ENCODE measurements around the gene RGS10. TPM values are rescaled to one million over a fixed set of nuclear protein-coding genes. Genes with fewer than 3 reads are reported as not detected.

The RGS10 gene
- total and polyA plus RNA-seq, 2 experiments from 2014 or later, result 16.8 to 26.8 TPM

DNA sequence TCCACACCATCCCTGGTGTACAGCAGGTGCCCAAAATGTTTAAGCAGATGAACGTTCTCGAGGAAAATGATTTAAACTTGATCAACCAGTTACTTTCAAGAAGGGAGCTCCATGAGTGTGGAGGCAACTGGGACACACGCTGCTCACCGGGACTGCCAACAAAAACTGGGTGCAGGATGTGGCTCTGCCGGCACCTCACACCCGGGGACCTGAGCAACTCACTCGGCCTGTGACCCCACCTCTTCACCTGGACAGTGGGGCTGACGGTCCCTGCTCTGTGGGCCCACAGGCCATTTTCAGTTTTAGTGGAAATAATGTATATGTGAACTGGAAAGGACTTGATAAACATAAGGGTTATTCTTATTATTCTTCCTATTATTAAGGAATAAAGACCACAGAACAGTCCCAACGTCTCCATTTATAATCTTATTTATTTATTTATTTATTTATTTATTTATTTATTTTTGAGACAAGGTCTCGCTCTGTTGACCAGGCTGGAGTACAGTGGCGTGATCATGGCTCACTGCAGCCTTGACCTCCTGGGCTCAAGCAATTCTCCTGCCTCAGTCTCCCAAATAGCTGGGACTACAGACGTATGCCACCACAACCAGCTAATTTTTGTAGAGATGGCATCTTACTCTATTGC is 60.6 kb downstream of the RGS10 start:
- H4K20me1 ChIP-seq (replicated peaks; ENCODE audit: insufficient read depth), result no peaks in the 10 kb centered on the region
- DNase-seq (ENCODE audit: low spot score) (no peak), ATAC-seq (no peak)
- no peaks in the 10 kb centered on the region for H3F3A ChIP-seq (replicated peaks; ENCODE audit: low read depth)
- Mint-ChIP-seq H3K9me3 (no peaks in the 10 kb centered on the region), H3K36me3 (ENCODE audit: low read depth) (no peaks in the 10 kb centered on the region), H3K27me3 (ENCODE audit: insufficient read depth, low read depth, poor library complexity) (peaks cover 53% of the 10 kb centered on the region), H3K27ac (no peak overlapping the region), H3K4me3 (no peak overlapping the region), H3K4me1 (peaks cover 20% of the 10 kb centered on the region; the same call in 2 of the 3 replicates)
- H3K27ac ChIP-seq (ENCODE audit: low read depth), result no peak overlapping the region
- H3K79me2 ChIP-seq (replicated peaks; ENCODE audit: insufficient read depth), result no peaks in the 10 kb centered on the region
- H3K4me2 ChIP-seq, result no peak overlapping the region
- H3K9me2 ChIP-seq (ENCODE audit: insufficient read depth), result no peaks in the 10 kb centered on the region
- H3K27me3 ChIP-seq (ENCODE audit: insufficient read depth), result peaks cover 33% of the 10 kb centered on the region
- no peak overlapping the region for H3K4me3 ChIP-seq
- H3K36me3 ChIP-seq (ENCODE audit: insufficient read depth), result no peaks in the 10 kb centered on the region
- H3K4me1 ChIP-seq (ENCODE audit: insufficient read depth), result peaks cover 6% of the 10 kb centered on the region; the same call in 1 of the 2 replicates
- TF ChIP-seq EZH2phosphoT487 (IDR thresholded peaks at IDR 0.05; ENCODE audit: unreplicated experiment) (no peak), NANOG (IDR thresholded peaks at IDR 0.05; ENCODE audit: borderline replicate concordance) (no peak), ZNF331 (CRISPR knock-in tag; IDR thresholded peaks at IDR 0.05; ENCODE audit: low read depth) (no peak), EZH2 (IDR thresholded peaks at IDR 0.05; ENCODE audit: low read depth, unreplicated experiment) (no peak), STAT1 (IDR thresholded peaks at IDR 0.05; ENCODE audit: unreplicated experiment) (no peak), CREB1 (CRISPR knock-in tag; IDR thresholded peaks at IDR 0.05; ENCODE audit: low read depth) (no peak), POLR2AphosphoS5 (IDR thresholded peaks at IDR 0.05; ENCODE audit: low read depth) (no peak), JUNB (IDR thresholded peaks at IDR 0.05; ENCODE audit: unreplicated experiment) (no peak), ZNF114 (CRISPR knock-in tag; IDR thresholded peaks at IDR 0.05) (no peak)
- TF ChIP-seq, protein P1, sequence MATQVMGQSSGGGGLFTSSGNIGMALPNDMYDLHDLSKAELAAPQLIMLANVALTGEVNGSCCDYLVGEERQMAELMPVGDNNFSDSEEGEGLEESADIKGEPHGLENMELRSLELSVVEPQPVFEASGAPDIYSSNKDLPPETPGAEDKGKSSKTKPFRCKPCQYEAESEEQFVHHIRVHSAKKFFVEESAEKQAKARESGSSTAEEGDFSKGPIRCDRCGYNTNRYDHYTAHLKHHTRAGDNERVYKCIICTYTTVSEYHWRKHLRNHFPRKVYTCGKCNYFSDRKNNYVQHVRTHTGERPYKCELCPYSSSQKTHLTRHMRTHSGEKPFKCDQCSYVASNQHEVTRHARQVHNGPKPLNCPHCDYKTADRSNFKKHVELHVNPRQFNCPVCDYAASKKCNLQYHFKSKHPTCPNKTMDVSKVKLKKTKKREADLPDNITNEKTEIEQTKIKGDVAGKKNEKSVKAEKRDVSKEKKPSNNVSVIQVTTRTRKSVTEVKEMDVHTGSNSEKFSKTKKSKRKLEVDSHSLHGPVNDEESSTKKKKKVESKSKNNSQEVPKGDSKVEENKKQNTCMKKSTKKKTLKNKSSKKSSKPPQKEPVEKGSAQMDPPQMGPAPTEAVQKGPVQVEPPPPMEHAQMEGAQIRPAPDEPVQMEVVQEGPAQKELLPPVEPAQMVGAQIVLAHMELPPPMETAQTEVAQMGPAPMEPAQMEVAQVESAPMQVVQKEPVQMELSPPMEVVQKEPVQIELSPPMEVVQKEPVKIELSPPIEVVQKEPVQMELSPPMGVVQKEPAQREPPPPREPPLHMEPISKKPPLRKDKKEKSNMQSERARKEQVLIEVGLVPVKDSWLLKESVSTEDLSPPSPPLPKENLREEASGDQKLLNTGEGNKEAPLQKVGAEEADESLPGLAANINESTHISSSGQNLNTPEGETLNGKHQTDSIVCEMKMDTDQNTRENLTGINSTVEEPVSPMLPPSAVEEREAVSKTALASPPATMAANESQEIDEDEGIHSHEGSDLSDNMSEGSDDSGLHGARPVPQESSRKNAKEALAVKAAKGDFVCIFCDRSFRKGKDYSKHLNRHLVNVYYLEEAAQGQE (IDR thresholded peaks at IDR 0.05; ENCODE audit: unreplicated experiment), result no peak
- TF ChIP-seq, protein P2, sequence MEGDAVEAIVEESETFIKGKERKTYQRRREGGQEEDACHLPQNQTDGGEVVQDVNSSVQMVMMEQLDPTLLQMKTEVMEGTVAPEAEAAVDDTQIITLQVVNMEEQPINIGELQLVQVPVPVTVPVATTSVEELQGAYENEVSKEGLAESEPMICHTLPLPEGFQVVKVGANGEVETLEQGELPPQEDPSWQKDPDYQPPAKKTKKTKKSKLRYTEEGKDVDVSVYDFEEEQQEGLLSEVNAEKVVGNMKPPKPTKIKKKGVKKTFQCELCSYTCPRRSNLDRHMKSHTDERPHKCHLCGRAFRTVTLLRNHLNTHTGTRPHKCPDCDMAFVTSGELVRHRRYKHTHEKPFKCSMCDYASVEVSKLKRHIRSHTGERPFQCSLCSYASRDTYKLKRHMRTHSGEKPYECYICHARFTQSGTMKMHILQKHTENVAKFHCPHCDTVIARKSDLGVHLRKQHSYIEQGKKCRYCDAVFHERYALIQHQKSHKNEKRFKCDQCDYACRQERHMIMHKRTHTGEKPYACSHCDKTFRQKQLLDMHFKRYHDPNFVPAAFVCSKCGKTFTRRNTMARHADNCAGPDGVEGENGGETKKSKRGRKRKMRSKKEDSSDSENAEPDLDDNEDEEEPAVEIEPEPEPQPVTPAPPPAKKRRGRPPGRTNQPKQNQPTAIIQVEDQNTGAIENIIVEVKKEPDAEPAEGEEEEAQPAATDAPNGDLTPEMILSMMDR (conservative IDR thresholded peaks at IDR 0.05; ENCODE audit: low read depth in 2 of 2), result no peak
- TF ChIP-seq, protein P3, sequence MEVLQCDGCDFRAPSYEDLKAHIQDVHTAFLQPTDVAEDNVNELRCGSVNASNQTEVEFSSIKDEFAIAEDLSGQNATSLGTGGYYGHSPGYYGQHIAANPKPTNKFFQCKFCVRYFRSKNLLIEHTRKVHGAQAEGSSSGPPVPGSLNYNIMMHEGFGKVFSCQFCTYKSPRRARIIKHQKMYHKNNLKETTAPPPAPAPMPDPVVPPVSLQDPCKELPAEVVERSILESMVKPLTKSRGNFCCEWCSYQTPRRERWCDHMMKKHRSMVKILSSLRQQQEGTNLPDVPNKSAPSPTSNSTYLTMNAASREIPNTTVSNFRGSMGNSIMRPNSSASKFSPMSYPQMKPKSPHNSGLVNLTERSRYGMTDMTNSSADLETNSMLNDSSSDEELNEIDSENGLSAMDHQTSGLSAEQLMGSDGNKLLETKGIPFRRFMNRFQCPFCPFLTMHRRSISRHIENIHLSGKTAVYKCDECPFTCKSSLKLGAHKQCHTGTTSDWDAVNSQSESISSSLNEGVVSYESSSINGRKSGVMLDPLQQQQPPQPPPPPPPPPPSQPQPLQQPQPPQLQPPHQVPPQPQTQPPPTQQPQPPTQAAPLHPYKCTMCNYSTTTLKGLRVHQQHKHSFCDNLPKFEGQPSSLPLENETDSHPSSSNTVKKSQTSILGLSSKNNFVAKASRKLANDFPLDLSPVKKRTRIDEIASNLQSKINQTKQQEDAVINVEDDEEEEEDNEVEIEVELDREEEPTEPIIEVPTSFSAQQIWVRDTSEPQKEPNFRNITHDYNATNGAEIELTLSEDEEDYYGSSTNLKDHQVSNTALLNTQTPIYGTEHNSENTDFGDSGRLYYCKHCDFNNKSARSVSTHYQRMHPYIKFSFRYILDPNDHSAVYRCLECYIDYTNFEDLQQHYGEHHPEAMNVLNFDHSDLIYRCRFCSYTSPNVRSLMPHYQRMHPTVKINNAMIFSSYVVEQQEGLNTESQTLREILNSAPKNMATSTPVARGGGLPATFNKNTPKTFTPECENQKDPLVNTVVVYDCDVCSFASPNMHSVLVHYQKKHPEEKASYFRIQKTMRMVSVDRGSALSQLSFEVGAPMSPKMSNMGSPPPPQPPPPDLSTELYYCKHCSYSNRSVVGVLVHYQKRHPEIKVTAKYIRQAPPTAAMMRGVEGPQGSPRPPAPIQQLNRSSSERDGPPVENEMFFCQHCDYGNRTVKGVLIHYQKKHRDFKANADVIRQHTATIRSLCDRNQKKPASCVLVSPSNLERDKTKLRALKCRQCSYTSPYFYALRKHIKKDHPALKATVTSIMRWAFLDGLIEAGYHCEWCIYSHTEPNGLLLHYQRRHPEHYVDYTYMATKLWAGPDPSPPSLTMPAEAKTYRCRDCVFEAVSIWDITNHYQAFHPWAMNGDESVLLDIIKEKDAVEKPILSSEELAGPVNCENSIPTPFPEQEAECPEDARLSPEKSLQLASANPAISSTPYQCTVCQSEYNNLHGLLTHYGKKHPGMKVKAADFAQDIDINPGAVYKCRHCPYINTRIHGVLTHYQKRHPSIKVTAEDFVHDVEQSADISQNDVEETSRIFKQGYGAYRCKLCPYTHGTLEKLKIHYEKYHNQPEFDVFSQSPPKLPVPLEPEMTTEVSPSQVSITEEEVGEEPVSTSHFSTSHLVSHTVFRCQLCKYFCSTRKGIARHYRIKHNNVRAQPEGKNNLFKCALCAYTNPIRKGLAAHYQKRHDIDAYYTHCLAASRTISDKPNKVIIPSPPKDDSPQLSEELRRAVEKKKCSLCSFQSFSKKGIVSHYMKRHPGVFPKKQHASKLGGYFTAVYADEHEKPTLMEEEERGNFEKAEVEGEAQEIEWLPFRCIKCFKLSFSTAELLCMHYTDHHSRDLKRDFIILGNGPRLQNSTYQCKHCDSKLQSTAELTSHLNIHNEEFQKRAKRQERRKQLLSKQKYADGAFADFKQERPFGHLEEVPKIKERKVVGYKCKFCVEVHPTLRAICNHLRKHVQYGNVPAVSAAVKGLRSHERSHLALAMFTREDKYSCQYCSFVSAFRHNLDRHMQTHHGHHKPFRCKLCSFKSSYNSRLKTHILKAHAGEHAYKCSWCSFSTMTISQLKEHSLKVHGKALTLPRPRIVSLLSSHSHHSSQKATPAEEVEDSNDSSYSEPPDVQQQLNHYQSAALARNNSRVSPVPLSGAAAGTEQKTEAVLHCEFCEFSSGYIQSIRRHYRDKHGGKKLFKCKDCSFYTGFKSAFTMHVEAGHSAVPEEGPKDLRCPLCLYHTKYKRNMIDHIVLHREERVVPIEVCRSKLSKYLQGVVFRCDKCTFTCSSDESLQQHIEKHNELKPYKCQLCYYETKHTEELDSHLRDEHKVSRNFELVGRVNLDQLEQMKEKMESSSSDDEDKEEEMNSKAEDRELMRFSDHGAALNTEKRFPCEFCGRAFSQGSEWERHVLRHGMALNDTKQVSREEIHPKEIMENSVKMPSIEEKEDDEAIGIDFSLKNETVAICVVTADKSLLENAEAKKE (CRISPR knock-in tag; IDR thresholded peaks at IDR 0.05), result no peak
- TF ChIP-seq, protein P4, sequence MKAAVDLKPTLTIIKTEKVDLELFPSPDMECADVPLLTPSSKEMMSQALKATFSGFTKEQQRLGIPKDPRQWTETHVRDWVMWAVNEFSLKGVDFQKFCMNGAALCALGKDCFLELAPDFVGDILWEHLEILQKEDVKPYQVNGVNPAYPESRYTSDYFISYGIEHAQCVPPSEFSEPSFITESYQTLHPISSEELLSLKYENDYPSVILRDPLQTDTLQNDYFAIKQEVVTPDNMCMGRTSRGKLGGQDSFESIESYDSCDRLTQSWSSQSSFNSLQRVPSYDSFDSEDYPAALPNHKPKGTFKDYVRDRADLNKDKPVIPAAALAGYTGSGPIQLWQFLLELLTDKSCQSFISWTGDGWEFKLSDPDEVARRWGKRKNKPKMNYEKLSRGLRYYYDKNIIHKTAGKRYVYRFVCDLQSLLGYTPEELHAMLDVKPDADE (IDR thresholded peaks at IDR 0.05), result no peak
- no peak overlapping the region for H2AFZ ChIP-seq
